ENCODE data around the gene LYSMD1. TPM values are rescaled to one million over a fixed set of nuclear protein-coding genes. Genes with fewer than 3 reads are reported as not detected.

The LYSMD1 gene
- total and polyA plus RNA-seq, 2 of the 8 experiments (the other 6 are each of a cell fraction or from before 2014, with no cell fraction given), result 2.4 to 6.0 TPM

GRCh38 chr1:151158326-151158725 is 7.4 kb downstream of the LYSMD1 start:
- no peak overlapping the region for H2BK20ac ChIP-seq (ENCODE audit: low read length)
- no peak overlapping the region for H3K4me2 ChIP-seq (ENCODE audit: insufficient read depth in 1 of 2, low read depth in 2 of 2, low read length in 2 of 2)
- H3K79me2 ChIP-seq (ENCODE audit: control insufficient read depth in 1 of 2, insufficient read depth in 2 of 2, low read length in 2 of 2), result no peaks in the 10 kb centered on the region
- no peak overlapping the region for H2AFZ ChIP-seq (ENCODE audit: low read length)
- 88% methylated on average over 5 of the region's 5 CpGs; no CpG with 5 or more reads in 1 of the 2 experiments for WGBS, 2 experiments (ENCODE audit: extremely low coverage in 1 of 2, insufficient coverage in 1 of 2, insufficient read length in 1 of 2, insufficient replicate concordance in 2 of 2, low coverage in 1 of 2, low lambda C conversion rate in 2 of 2, missing lambda C conversion rate in 1 of 2)
- no peak overlapping the region; the same call in 1 of the 2 replicates for H2BK5ac ChIP-seq (ENCODE audit: low read depth, low read length)
- DNase-seq (ENCODE audit: low read depth in 1 of 2, low spot score in 2 of 2), result no peak
- no peak overlapping the region for H3K27ac ChIP-seq (ENCODE audit: low read depth, low read length)
- H3K79me1 ChIP-seq (ENCODE audit: low read depth, low read length), result no peaks in the 10 kb centered on the region
- ChIA-PET CTCF (ENCODE audit: partially characterized antibody) (interaction anchor here (0.7 to 11.8 kb wide), 12 partner anchors 10 to 163 kb away, joined by 3 to 285 read pairs (median 4); partner anchors contain the start of genes C1orf56, GABPB2 and TMOD4), POLR2A (ENCODE audit: partially characterized antibody) (interaction anchor here (0.9 to 1.6 kb wide), 3 partner anchors 9 to 110 kb away, joined by 3 to 5 read pairs (median 4); partner anchors contain the start of gene C1orf56)
- H3K36me3 ChIP-seq (ENCODE audit: control insufficient read depth in 2 of 4, insufficient read depth in 4 of 4, low read length in 3 of 4), result peaks cover 0 to 18% (median 6%) of the 10 kb centered on the region in 4 experiments; a peak in 4 of 8 replicates
- no peaks in the 10 kb centered on the region for H3K4me1 ChIP-seq (replicated peaks in 1 of 4; ENCODE audit: control insufficient read depth in 3 of 4, insufficient read depth in 4 of 4, low read length in 3 of 4)
- TF ChIP-seq ATF2 (IDR thresholded peaks at IDR 0.05; ENCODE audit: low read length), result no peak
- TF ChIP-seq SP4 (IDR thresholded peaks at IDR 0.05; ENCODE audit: low read length), result no peak
- no peak overlapping the region for H3K14ac ChIP-seq (ENCODE audit: insufficient read length)
- H3K23me2 ChIP-seq (ENCODE audit: low read depth, low read length), result no peaks in the 10 kb centered on the region
- no peak for FAIRE-seq
- no peak overlapping the region for H4K8ac ChIP-seq (ENCODE audit: extremely low read depth, insufficient read depth, low read length)
- H2BK15ac ChIP-seq (ENCODE audit: low read length), result no peak overlapping the region
- no peak overlapping the region for H2BK120ac ChIP-seq (replicated peaks; ENCODE audit: low read depth, low read length)
- H3K18ac ChIP-seq (ENCODE audit: extremely low read depth, low read length), result no peak overlapping the region
- H4K20me1 ChIP-seq (replicated peaks in 1 of 2; ENCODE audit: control insufficient read depth in 1 of 2, insufficient read depth in 2 of 2, low read length in 2 of 2), result no peaks in the 10 kb centered on the region
- H3K9me3 ChIP-seq (ENCODE audit: insufficient read depth in 2 of 2, low read depth in 1 of 2, low read length in 1 of 2), result no peaks in the 10 kb centered on the region
- no peak overlapping the region for H3K9ac ChIP-seq (replicated peaks in 1 of 4; ENCODE audit: extremely low read depth in 1 of 4, low read depth in 3 of 4, low read length in 3 of 4)
- H2AK5ac ChIP-seq (ENCODE audit: low read depth, low read length), result no peak overlapping the region
- H4K5ac ChIP-seq (ENCODE audit: insufficient read length, low read depth, low read length), result no peak overlapping the region
- H3K4ac ChIP-seq (replicated peaks; ENCODE audit: insufficient read length, low read depth, low read length), result no peak overlapping the region
- H2BK12ac ChIP-seq (ENCODE audit: low read depth, low read length), result no peak overlapping the region
- no peak overlapping the region for H4K91ac ChIP-seq (replicated peaks; ENCODE audit: insufficient read length, low read length)
- no peak overlapping the region for H3K56ac ChIP-seq (replicated peaks; ENCODE audit: insufficient read length, low read depth, low read length)
- no peaks in the 10 kb centered on the region for H3K27me3 ChIP-seq (replicated peaks in 1 of 4; ENCODE audit: control insufficient read depth in 3 of 4, extremely low read depth in 1 of 4, insufficient read depth in 3 of 4, low read length in 3 of 4)
- no peak overlapping the region for H3K23ac ChIP-seq (ENCODE audit: insufficient read length)
- H3K4me3 ChIP-seq (ENCODE audit: extremely low read depth in 1 of 4, insufficient read depth in 2 of 4, low read depth in 3 of 4, low read length in 4 of 4), result no peak overlapping the region
